Measurements from ENCODE around the gene KRT9.
"Not testable (repeated sequence)": the region's sequence is repeated elsewhere in the genome, so short reads cannot be mapped to it uniquely, and the experiment has no call there.

The KRT9 gene

GRCh38 chr17:41600318-41600717 lies 28.5 kb upstream of the KRT9 start:
- DNase-seq, result no peak

- DNase-seq, result no peak
Measured at GRCh38 chr17:41599680-41600079, 27.8 kb upstream of the KRT9 start.

DNA sequence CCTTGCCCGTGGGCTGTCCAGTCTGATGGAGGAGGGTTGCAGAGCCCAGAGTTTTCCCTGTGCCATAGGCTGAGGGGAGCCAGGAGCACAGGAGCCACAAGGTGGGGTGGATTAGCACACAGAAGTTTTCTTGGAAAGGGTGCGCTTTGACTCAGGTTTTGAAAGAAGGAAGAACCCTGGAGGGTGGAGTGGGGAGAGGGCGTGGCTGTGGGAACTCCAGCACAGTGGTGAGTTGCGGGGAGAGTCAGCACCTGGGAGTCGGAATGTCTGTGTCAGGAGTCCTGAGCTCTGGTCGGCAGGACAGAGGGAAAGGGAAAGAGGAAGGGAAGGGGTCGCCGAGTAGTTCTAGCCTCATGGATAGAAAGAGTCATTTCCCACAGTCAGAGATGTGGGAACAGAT lies 23.7 kb upstream of the KRT9 start:
- no peak for DNase-seq

DNA sequence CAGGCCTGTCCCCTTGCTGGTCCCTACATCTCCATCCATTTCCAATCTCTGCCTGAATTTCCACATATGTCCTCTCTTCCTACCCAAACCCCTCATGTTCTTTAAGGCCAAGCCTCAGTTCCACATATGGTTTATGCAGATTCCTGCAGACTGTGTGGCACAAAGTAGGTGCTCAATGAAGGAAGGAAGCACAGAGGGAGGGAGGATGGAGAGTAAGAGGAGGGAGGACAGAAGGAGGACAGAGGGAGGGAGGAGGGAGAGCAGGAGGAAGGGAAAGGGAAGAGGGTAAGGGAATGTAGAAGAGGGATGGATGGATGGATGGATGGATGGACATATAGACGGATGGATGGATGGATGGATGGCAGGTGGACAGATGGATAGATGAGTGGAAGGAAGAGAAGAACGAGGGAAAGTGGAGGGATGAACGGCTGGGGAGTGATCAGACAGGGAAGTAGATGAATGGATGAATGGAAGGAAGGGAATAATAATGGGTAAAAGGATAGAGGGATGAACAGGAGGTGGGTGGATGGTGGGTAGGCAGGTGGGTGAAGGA lies 22.6 kb upstream of the KRT9 start:
- DNase-seq, result no peak

DNA sequence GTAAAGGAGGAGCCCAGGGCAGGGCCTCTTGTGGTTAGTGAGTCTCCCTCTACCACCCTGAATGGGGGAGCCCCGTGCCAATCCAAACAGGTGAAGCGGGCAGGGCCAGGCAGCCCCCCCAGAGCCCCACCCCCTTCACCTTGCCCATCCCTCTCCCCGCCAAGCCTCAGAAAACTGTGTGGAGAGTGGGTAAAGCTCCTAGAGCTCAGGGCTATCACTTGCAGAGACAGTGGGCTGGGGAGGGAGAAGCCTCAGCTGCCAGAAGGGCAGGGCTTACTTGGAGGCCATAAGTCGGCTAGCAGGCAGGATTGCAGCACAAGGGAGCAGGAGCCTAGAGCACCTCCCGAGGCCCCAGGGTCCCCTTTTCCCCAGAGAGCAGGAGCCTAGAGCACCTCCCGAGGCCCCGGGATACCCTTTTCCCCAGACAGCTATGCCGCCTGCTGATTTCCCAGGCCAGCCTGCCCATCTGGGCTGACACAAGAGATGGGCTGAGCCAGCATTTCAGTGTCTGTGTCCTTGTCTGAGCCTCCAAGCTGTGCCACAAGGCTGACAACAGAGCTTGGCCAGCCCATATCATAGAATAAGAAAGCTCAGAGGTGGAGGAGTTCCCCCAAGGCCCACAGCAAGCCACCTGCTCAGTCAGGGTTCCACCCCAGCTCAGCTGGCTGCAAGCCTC lies 21.6 kb upstream of the KRT9 start:
- DNase-seq, result no peak

DNA sequence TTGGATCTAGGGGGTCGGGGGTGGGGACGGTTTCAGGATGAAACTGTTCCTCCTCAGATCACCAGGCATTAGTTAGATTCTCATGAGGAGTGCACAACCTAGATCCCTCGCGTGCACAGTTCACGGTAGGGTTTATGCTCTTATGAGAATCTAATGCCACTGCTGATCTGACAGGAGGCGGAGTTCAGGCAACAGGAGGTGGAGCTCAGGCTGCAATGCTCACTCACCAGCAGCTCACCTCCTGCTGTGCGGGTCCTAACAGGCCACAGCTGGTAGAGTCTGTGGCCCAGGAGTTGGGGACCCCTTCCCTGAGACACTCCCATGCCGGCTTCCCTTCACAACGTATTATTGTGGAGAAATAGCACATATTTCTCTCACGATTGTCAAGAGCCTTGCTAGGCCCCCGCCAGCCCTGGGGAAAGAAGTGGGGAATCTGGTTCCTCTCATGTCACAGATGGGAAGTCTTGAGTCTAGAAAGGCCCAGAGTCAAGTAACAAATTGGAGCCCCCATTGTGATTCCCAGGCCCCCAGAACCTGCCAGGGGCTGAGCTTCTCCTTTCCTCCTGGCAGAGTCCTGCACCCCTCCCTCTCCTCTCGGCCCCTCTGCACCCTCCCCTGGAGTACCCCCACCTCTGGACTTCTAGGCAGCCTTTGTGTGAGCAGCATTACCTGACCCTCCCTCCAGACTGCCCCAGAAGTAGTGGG lies 20.9 kb upstream of the KRT9 start:
- no peak for DNase-seq

DNA sequence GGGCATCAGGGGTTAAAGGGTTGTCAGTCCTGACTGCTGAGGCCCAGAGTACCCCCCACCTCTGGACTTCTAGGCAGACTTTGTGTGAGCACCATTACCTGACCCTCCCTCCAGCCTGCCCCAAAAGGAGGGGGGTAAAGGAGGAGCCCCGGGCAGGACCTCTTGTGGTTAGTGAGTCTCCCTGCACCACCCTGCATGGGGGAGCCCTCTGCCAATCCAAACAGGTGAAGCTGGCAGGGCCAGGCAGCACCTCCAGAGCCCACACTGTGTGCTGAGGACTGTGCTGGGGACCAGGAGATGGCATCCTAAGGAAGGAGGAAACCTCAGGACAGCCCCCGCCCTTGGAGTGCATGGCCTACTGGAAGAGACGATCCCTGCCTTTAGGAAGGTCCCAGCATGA lies 17.4 kb upstream of the KRT9 start:
- DNase-seq, result no peak

DNA sequence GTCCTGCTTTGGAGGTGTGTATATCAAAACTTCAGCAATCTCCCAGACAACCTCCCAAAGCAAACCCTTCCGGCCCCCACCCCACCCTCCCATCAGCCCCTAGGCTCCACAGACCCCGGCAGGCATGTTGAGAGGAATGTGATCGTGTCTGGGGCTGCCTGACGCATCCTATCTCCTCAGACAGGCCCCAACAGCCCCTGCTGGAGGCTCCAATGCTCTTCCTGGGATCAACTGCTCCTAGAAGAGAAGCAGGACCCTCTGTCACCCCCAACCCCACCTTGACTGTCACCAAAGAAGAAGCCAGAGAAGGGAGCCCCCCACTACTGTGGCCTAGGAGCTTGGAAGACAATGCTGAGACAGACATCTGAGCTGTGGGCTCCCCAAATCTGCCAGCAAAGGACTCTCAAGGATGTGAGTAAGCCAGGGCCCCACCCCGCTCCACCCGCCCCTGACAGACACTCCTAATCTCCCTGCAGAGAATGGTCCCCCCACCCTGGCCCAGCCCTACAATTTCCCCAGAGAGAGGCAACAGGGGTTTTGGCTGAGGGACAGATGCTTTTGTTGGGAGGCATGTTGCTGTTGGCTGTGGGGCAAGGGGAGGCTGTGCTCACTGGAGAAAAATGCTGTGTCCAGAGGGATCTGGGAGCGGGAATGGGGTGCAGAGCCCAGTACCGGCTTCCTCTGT lies 16.4 kb upstream of the KRT9 start:
- no peak for DNase-seq

- no peak for DNase-seq
Measured at GRCh38 chr17:41586863-41587495, 15.1 kb upstream of the KRT9 start, which contains the start of gene KRT14. KRT14 (minus strand) TSS chr17:41586895; CDS start chr17:41586834, 61 bp downstream.

DNA sequence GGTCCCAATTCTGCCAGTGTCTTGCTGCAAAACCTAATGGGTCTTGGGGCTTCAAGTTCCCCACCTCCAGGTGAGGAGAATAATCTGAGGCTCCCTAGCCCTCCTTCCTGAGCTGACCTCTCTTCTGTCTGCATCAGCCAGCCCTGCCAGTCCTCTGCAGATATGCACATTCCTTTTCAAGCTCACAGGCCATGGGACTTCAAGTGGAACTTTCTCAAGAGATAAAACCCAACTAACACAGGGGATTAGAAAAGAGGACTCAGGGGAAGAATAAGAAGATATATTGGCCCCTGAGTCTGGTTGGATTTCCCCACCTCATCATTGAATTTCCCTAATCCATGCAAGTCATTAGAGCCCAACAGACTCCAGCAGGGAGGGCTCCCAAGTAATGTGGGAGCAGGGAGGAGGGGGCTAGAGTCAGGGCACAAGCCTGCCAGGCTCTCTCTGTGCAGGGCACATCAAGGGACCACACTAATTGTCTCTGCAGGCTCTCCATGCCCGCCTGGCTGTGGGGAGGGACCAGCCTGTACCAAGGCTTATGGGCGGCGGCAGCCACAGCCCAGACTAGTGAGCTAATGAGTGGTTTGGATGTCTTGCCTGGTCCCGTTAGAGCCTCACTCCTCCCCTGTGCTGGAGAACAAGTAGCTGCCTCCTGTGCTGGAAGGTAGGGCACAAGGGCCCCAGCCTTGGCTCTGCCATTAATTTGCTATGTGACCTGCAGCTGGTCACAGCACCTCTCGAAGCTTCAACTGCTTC lies 13.6 kb upstream of the KRT9 start:
- no peak for DNase-seq

DNA sequence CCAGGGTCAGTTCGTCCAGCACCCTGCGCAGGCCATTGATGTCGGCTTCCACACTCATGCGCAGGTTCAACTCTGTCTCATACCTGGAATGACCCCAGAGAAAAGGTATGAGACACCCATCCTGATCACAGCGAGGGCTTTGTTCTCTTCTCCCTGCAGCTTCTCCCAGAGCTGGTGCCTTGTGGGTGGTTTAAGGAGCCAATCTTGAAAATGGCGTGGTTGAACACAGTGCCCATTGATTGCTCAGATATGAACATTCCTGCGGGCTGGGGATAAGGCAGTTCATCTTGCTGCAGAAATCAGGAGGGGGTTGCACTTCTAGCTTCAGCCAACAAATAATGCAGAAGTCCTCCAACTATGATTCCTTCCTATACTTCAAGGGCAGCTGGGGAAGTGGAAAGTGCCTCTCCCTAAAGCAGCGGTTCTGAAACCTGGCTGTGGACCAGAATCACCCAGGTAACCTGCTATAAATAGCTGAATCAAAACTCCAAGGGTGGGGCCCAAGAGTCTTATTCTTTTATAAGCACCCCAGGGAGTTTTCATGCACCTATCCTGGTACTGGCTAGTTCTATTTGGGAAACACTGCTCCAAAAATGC lies 12.6 kb upstream of the KRT9 start:
- not testable (repeated sequence) for DNase-seq

DNA sequence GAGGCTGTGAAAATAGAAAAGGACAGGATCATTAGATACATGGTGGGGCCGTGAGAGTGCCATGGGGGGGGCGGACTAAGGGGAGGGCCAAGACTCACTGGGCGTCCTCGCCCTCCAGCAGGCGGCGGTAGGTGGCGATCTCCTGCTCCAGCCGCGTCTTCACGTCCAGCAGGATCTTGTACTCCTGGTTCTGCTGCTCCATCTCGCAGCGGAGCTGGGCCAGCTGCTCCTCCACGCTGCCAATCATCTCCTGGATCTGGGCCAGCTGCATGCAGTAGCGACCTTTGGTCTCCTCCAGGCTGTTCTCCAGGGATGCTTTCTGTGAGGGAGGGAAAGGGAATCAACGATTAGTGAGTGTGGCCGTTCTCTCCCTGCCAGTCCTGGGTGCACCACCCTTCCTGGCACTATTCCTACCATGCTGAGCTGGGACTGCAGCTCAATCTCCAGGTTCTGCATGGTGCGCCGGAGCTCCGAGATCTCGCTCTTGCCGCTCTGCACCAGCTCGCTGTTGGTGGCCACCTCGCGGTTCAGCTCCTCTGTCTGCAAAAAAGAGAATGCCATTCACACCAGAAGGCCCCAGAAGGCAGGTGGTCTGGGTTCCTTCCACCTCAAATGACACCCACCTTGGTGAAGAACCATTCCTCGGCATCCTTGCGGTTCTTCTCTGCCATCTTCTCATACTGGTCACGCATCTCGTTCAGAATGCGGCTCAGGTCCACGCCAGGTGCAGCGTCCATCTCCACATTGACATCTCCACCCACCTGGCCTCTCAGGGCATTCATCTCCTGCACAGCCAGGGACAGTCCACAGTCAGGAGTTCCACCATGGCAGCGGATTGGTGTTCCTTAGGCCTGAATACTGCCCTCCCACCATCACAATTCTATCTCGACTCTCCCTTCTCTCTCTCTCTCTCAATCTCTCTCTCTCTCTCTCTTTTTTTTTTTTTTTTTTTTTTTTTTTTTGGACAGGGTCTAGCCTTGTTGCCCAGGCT lies 11.6 kb upstream of the KRT9 start:
- DNase-seq, result no peak

DNA sequence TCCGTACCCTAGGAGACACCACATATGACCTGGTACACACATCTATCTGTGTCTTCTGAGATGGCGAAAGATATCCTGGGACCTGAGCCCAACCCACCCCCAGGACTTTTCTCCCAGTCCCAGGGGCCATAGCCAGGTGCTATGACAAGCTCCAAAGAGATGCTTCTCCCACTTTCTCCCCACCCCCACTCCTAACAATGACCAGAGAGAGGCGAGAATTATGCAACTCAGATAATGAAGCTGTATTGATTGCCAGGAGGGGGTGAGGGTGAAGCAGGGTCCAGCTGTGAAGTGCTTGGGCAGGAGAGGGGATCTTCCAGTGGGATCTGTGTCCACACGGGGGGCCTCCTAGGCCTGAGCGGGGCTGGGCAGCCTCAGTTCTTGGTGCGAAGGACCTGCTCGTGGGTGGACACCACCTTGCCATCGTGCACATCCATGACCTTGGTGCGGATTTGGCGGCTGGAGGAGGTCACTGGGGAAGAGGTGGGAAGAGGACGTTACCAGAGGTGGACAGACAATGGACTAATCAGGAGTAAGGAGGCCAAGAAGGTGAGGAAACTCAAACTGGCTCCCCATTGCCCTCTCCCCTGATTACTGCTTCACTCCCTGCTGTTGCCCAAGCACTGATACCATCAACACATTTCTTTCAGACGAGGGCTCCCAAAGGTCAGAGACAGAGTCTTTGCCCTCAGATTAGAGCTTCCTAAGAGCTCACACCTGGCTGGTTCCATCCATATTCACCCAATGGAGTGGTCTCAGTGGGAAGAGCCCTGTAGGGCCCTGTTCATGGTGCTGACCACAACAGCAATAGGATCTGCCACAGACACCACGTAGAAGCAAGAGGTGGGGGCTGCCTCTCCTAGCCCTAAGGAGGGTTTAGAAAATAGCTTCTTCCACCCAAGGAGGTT lies 10.5 kb upstream of the KRT9 start:
- DNase-seq, result not testable (repeated sequence)

DNA sequence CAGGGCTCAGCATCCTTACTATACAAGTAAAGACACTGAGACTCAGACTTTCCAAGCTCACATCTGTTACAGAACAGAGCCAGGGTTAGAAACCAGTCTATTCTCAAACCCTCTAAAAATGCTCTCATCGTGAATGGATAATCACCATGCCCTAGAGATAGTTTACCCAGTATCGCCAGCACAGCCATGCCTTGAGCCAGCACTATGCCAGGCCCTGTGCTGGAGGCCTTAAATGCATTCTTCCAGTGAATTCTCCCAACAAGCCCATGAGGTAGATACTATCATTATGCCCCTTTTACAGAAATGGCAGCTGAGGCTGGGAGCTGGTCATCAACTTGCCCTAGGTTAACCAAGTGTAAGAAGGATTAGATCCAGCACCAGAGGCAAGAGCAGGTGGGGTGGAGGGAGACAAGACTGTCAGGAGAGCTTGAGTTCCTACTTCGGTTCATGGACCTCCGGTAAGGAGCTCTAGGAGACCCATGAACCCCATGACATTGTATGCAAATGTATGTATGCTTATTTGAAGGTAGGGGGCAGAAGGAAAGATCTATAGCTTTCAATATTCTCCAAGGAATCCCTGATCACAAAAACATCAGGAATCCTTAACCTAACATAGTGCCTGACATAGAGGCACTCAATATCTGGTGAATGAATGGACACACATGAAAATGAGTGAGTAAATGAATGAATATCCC lies 9.7 kb upstream of the KRT9 start:
- no peak for DNase-seq

GRCh38 chr17:41580687-41581365 lies 9.0 kb upstream of the KRT9 start:
- no peak for DNase-seq

GRCh38 chr17:41580244-41580575 lies 8.4 kb upstream of the KRT9 start:
- no peak for DNase-seq

- DNase-seq, result no peak
Measured at GRCh38 chr17:41579484-41580243, 7.8 kb upstream of the KRT9 start.

GRCh38 chr17:41578971-41579370 lies 7.1 kb upstream of the KRT9 start:
- no peak for DNase-seq

Measured in cerebellar nuclear complex (tissue), 1 donor.